Trophoblast cell (in vitro differentiated cells and primary cell): ENCODE data around the gene COBLL1.

Experiments used
- DNase-seq, 2 donors: peaks; one replicate each; pipeline ENCODE4 v3.0.0-alpha.2; 2016
- H2AFZ ChIP-seq: 2 replicates; pipeline ENCODE4 v1.6.1; 2013; ENCODE audit warnings: low read length, moderate library complexity, mild to moderate bottlenecking; ENCODE audit not compliant: insufficient read depth, poor library complexity
- H2AK5ac ChIP-seq: 2 replicates; pipeline ENCODE4 v1.6.1; 2013; ENCODE audit warnings: mild to moderate bottlenecking, low read length
- H2BK120ac ChIP-seq: 2 replicates; pipeline ENCODE4 v1.6.1; 2013; ENCODE audit warnings: low read length, mild to moderate bottlenecking, moderate library complexity; ENCODE audit not compliant: insufficient read depth, poor library complexity
- H2BK12ac ChIP-seq: 2 replicates; pipeline ENCODE4 v1.6.1; 2013; ENCODE audit warnings: mild to moderate bottlenecking, low read length, moderate library complexity
- H2BK5ac ChIP-seq: 2 replicates; pipeline ENCODE4 v1.6.1; 2013; ENCODE audit warnings: low read length, low read depth, moderate library complexity, mild to moderate bottlenecking; ENCODE audit not compliant: poor library complexity
- H3K14ac ChIP-seq: 2 replicates; pipeline ENCODE4 v1.6.1; 2013; ENCODE audit warnings: mild to moderate bottlenecking, low read length
- H3K18ac ChIP-seq: 2 replicates; pipeline ENCODE4 v1.6.1; 2013; ENCODE audit warnings: mild to moderate bottlenecking, low read length
- H3K23ac ChIP-seq: 2 replicates; pipeline ENCODE4 v1.6.1; 2013; ENCODE audit warnings: low read length
- H3K27ac ChIP-seq: 2 replicates; pipeline ENCODE4 v1.5.1; 2013; ENCODE audit warnings: low read depth, mild to moderate bottlenecking, inconsistent platforms, low read length, moderate library complexity
- H3K27me3 ChIP-seq: 2 replicates; pipeline ENCODE4 v1.6.1; 2013; ENCODE audit warnings: inconsistent platforms, mild to moderate bottlenecking, low read length, moderate library complexity; ENCODE audit not compliant: insufficient read depth
- H3K36me3 ChIP-seq, 2 experiments: 1 replicate in 1 of 2; 2 replicates in 1 of 2; pipeline ENCODE4 v1.6.1; 2013; ENCODE audit warnings: low read length in 2 of 2, mild to moderate bottlenecking in 2 of 2, moderate library complexity in 1 of 2; ENCODE audit not compliant: insufficient read depth in 2 of 2, control insufficient read depth in 1 of 2
- H3K4ac ChIP-seq: 2 replicates; pipeline ENCODE4 v1.6.1; 2013; ENCODE audit warnings: low read depth, mild to moderate bottlenecking, low read length, moderate library complexity
- H3K4me1 ChIP-seq, 2 experiments: 1 replicate in 1 of 2; 2 replicates in 1 of 2; pipeline ENCODE4 v1.6.1; 2013; ENCODE audit warnings: low read length in 2 of 2, mild to moderate bottlenecking in 2 of 2, moderate library complexity in 1 of 2; ENCODE audit not compliant: insufficient read depth in 2 of 2, control insufficient read depth in 1 of 2
- H3K4me2 ChIP-seq: 2 replicates; pipeline ENCODE4 v1.6.1; 2013; ENCODE audit warnings: inconsistent platforms, mild to moderate bottlenecking, low read length, moderate library complexity
- H3K4me3 ChIP-seq: 2 replicates; pipeline ENCODE4 v1.5.1; 2013; ENCODE audit warnings: mild to moderate bottlenecking, low read depth, low read length, inconsistent platforms
- H3K79me1 ChIP-seq: one replicate; pipeline ENCODE4 v1.6.1; 2013; ENCODE audit warnings: low read length
- H3K79me2 ChIP-seq: 2 replicates; pipeline ENCODE4 v1.6.1; 2013; ENCODE audit warnings: low read length, mild to moderate bottlenecking; ENCODE audit not compliant: control insufficient read depth, insufficient read depth, poor library complexity
- H3K9ac ChIP-seq: 2 replicates; pipeline ENCODE4 v1.6.1; 2013; ENCODE audit warnings: mild to moderate bottlenecking, low read length
- H3K9me3 ChIP-seq: 2 replicates; pipeline ENCODE4 v1.6.1; 2013; ENCODE audit warnings: low read depth, mild to moderate bottlenecking, control low read depth, inconsistent platforms, low read length; ENCODE audit not compliant: insufficient read depth
- H4K12ac ChIP-seq: 2 replicates; pipeline ENCODE4 v1.6.1; 2013; ENCODE audit warnings: low read depth, mild to moderate bottlenecking, low read length, moderate library complexity
- H4K8ac ChIP-seq: 2 replicates; pipeline ENCODE4 v1.6.1; 2013; ENCODE audit warnings: low read depth, mild to moderate bottlenecking, low read length, moderate library complexity
- H4K91ac ChIP-seq: one replicate; pipeline ENCODE4 v1.6.1; 2013; ENCODE audit warnings: low read depth, mild to moderate bottlenecking, low read length, moderate library complexity
- WGBS: extraction: QIAGEN DNeasy Blood & Tissue Kit; methylation state at CpG from one replicate; pipeline ENCODE4 v1.1.7; 2013; ENCODE audit warnings: missing lambda C conversion rate; ENCODE audit not compliant: insufficient read length, insufficient coverage; ENCODE audit errors: extremely low coverage; 5-methylcytosine and 5-hydroxymethylcytosine counted together

Gene COBLL1

DNA sequence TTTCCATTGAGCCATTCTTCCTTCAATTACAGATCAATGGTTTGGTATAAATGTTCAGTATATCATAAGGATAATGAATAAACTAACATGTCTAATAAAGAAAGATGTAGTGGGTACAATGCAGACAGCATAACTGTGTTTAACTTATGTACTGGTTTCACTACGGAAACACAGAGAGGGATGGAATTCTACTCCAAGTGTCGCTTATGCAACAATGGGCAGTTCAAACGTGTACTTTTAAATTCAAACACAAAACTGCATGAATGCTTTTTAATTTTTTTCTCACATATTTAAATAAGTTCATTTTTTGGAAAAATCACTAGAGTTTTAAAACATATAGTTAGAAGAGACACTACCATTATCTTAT is 74.7 kb downstream of the COBLL1 start:
- Histone ChIP-seq H3K9me3 (no peaks in the 10 kb centered on the region), H2AK5ac (no peak overlapping the region), H3K27me3 (no peaks in the 10 kb centered on the region), H3K18ac (no peak overlapping the region), H3K79me2 (no peaks in the 10 kb centered on the region), H2BK120ac (no peak overlapping the region), H3K4me3 (no peak overlapping the region), H2BK5ac (no peak overlapping the region), H4K91ac (no peak overlapping the region), H3K14ac (no peak overlapping the region), H3K4me2 (no peak overlapping the region), H4K8ac (no peak overlapping the region), H3K23ac (no peak overlapping the region), H3K79me1 (no peaks in the 10 kb centered on the region), H2BK12ac (no peak overlapping the region), H3K36me3 (no peaks in the 10 kb centered on the region), H3K4ac (no peak overlapping the region), H3K4me1 (no peaks in the 10 kb centered on the region), H3K9ac (no peak overlapping the region), H4K12ac (no peak overlapping the region), H3K27ac (no peak overlapping the region), H2AFZ (no peak overlapping the region)
- no peak for DNase-seq
- WGBS: no CpG with 5 or more reads among the region's 3 CpGs

DNA sequence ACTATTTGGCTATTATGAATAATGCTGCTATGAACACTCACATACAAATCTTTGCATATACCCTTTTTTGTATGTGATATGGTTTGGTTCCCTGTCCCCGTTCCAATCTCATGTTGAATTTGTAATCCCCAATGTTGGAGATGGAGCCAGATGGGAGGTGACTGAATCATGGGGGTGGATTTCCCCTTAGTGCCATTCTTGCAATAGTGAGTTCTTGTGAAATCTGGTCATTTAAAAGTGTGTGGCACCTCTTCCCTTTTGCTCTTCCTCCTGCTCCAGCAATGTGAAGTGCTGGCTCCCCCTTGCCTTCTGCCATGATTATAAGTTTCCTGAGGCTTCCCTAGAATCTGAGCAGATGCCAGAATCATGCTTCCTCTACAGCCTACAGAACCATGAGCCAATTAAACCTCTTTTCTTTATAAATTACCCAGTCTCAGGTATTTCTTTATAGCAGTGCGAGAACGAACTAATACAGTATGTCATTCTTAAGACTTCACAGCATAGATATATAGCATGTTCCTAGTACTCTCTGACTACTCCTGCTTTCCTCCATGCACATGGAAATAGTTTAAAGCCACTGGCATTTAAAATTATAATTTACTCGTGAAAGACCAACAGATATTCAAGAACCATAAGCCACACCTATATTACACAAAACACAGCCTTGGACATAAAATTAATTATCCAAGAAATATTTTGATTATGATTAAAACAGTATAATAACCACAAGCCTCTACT is 75.2 kb downstream of the COBLL1 start:
- H2AK5ac ChIP-seq: no peak overlapping the region
- no peaks in the 10 kb centered on the region for H3K79me1 ChIP-seq
- H3K36me3 ChIP-seq: no peaks in the 10 kb centered on the region
- no peak overlapping the region for H2BK120ac ChIP-seq
- H3K23ac ChIP-seq: no peak overlapping the region
- no peaks in the 10 kb centered on the region for H3K9me3 ChIP-seq
- H3K79me2 ChIP-seq: no peaks in the 10 kb centered on the region
- no peak overlapping the region for H3K14ac ChIP-seq
- H3K27me3 ChIP-seq: no peaks in the 10 kb centered on the region
- H4K91ac ChIP-seq: no peak overlapping the region
- no peak overlapping the region for H3K4ac ChIP-seq
- peak; percentile 7 to 32 for DNase-seq
- no peak overlapping the region for H3K9ac ChIP-seq
- no peak overlapping the region for H4K12ac ChIP-seq
- no peak overlapping the region for H3K27ac ChIP-seq
- H2BK5ac ChIP-seq: no peak overlapping the region
- H3K4me3 ChIP-seq: no peak overlapping the region
- H3K18ac ChIP-seq: no peak overlapping the region
- H3K4me1 ChIP-seq: no peaks in the 10 kb centered on the region
- no CpG with 5 or more reads among the region's 4 CpGs for WGBS
- H4K8ac ChIP-seq: no peak overlapping the region
- H2BK12ac ChIP-seq: no peak overlapping the region
- H2AFZ ChIP-seq: no peak overlapping the region
- no peak overlapping the region for H3K4me2 ChIP-seq

DNA sequence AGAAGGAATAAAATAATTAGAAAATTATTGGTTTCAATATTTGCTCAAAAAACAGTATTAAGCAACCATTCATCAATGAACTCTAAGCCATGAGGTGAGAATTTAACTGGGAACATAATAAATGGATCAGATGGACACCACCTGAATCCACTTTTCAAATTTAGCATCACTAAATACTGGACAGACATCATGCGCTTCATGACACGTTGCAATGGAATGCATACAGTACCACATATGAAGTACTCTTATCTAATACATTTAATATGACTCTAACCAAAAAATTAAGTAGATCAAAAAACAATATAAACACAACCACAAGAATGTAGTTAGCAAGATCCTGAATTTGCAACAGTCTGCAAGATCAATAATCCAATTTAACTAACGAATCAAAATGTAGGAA is 76.6 kb downstream of the COBLL1 start:
- Histone ChIP-seq H3K4me1 (no peaks in the 10 kb centered on the region), H3K4me3 (no peak overlapping the region), H4K8ac (no peak overlapping the region), H3K9ac (no peak overlapping the region), H3K18ac (no peak overlapping the region), H2AK5ac (no peak overlapping the region), H2AFZ (no peak overlapping the region), H3K4ac (no peak overlapping the region), H2BK12ac (no peak overlapping the region), H3K14ac (no peak overlapping the region), H2BK5ac (no peak overlapping the region), H3K27ac (no peak overlapping the region), H3K79me2 (no peaks in the 10 kb centered on the region), H4K91ac (no peak overlapping the region), H3K36me3 (no peaks in the 10 kb centered on the region), H3K9me3 (no peaks in the 10 kb centered on the region), H3K23ac (no peak overlapping the region), H3K79me1 (no peaks in the 10 kb centered on the region), H3K4me2 (no peak overlapping the region), H2BK120ac (no peak overlapping the region), H3K27me3 (no peaks in the 10 kb centered on the region), H4K12ac (no peak overlapping the region)
- no peak for DNase-seq
- WGBS: no CpG with 5 or more reads among the region's 3 CpGs

DNA sequence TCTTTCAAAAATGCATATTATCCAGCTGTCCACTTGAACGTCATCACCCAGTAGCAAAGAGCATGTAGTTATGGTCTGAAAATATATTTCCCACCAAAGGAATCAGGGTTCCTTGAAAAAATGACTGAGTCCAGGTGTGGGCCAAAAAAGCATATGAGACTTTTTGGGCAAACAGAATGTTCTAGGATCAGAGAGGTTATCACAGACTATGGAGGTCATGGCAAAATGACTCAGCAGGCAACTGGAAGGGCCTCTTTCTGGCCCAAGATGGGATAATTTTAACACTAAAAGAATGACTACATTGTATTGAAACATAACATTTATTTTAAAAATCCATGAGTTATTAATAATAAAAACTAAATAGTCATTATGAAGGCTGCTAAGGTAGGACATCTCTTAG is 77.1 kb downstream of the COBLL1 start:
- no peaks in the 10 kb centered on the region for H3K4me1 ChIP-seq
- no peak overlapping the region for H3K4ac ChIP-seq
- H3K36me3 ChIP-seq: no peaks in the 10 kb centered on the region
- no peak overlapping the region for H2BK12ac ChIP-seq
- no peak overlapping the region for H3K9ac ChIP-seq
- no peak overlapping the region for H4K91ac ChIP-seq
- no peak overlapping the region for H3K14ac ChIP-seq
- no peak overlapping the region for H3K4me3 ChIP-seq
- no peak overlapping the region for H3K23ac ChIP-seq
- H3K79me2 ChIP-seq: no peaks in the 10 kb centered on the region
- H3K18ac ChIP-seq: no peak overlapping the region
- no peak overlapping the region for H3K27ac ChIP-seq
- WGBS: no CpG with 5 or more reads among the region's 1 CpG
- no peak overlapping the region for H2AFZ ChIP-seq
- no peaks in the 10 kb centered on the region for H3K79me1 ChIP-seq
- H2BK120ac ChIP-seq: no peak overlapping the region
- H3K27me3 ChIP-seq: no peaks in the 10 kb centered on the region
- H3K9me3 ChIP-seq: no peaks in the 10 kb centered on the region
- no peak for DNase-seq
- H4K12ac ChIP-seq: no peak overlapping the region
- H4K8ac ChIP-seq: no peak overlapping the region
- H3K4me2 ChIP-seq: no peak overlapping the region
- no peak overlapping the region for H2BK5ac ChIP-seq
- H2AK5ac ChIP-seq: no peak overlapping the region
